ENCODE measurements around the gene SCRN3.
"Not testable (repeated sequence)": the region's sequence is repeated elsewhere in the genome, so short reads cannot be mapped to it uniquely, and the experiment has no call there.

The SCRN3 gene

DNA sequence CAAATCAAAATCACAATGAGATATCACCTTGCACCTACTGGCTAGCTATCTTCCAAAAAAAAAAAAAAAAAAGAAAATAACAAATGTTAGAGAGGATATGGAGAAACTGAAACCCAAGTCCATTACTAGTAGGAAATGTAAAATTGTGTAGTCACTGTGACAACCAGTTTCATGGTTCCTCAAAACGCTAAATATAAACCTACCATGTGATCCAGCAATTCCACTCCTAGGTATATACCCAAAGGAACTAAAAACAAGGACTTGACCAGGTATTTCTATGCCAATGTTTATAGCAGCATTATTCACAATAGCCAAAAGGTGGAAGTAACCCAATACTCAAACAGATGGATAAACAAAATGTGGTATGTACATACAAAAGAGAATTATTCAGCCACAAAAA is 11.7 kb upstream of the SCRN3 start:
- peaks cover 4% of the 10 kb centered on the region for H3K36me3 ChIP-seq (ENCODE audit: control insufficient read depth, insufficient read depth, low read length)
- H3K9ac ChIP-seq (ENCODE audit: low read length), result no peak overlapping the region
- H3K4me1 ChIP-seq (ENCODE audit: control insufficient read depth, insufficient read depth, low read length), result no peaks in the 10 kb centered on the region
- H3K27me3 ChIP-seq (ENCODE audit: control insufficient read depth, insufficient read depth, low read length), result no peaks in the 10 kb centered on the region
- no peak overlapping the region for H3K4me3 ChIP-seq (ENCODE audit: low read length)
- H3K27ac ChIP-seq (ENCODE audit: low read depth, low read length), result no peak overlapping the region

DNA sequence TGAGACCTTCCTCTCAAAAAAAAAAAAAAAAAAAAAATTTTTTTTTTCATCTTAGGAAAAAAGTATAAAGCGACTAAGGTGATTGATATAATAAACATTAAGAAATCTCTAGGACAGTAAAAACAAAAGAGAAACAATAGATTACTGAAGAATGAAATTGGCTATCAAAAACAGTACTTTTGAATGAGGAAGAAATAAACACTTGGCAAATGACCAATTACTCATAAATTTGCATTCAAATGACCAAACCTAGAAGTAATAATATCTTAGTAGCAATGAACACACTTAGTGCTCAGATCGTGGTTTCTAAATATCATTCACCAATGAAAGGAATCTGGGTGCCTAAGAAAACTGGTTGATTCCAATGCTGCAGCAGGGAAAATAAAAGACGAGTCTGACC is 10.3 kb upstream of the SCRN3 start:
- H3K27ac ChIP-seq (ENCODE audit: low read depth, low read length), result no peak overlapping the region
- no peaks in the 10 kb centered on the region for H3K27me3 ChIP-seq (ENCODE audit: control insufficient read depth, insufficient read depth, low read length)
- H3K4me3 ChIP-seq (ENCODE audit: low read length), result no peak overlapping the region
- no peaks in the 10 kb centered on the region for H3K4me1 ChIP-seq (ENCODE audit: control insufficient read depth, insufficient read depth, low read length)
- peaks cover 3% of the 10 kb centered on the region for H3K36me3 ChIP-seq (ENCODE audit: control insufficient read depth, insufficient read depth, low read length)
- H3K9ac ChIP-seq (ENCODE audit: low read length), result no peak overlapping the region

GRCh38 chr2:174388706-174389105 is 6.8 kb upstream of the SCRN3 start:
- H3K27me3 ChIP-seq (ENCODE audit: control insufficient read depth, insufficient read depth, low read length); H3K36me3 ChIP-seq (ENCODE audit: control insufficient read depth, insufficient read depth, low read length); H3K4me1 ChIP-seq (ENCODE audit: control insufficient read depth, insufficient read depth, low read length); H3K27ac ChIP-seq (ENCODE audit: low read depth, low read length); H3K9ac ChIP-seq (ENCODE audit: low read length); H3K4me3 ChIP-seq (ENCODE audit: low read length): not testable (repeated sequence)

DNA sequence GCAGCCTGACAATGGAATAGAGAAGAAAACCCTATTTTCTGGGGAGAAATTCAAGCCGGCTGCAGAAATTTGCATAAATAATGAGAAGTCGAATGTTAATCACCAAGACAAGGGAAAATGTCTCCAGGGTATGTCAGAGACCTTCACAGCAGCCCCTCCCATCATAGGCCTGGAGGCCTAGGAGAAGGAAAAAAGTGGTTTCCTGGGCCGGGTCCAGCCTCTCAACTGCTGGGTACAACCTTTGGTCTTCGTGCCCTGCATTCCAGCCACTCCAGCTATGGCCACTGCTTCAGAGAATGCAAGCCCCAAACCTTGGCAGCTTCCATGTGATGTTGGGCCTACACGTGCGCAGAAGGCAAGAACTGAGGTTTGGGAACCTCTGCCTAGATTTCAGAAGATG is 6.0 kb upstream of the SCRN3 start:
- no peak overlapping the region for H3K27ac ChIP-seq (ENCODE audit: low read depth, low read length)

GRCh38 chr2:174390303-174390702 is 5.2 kb upstream of the SCRN3 start:
- not testable (repeated sequence) for H3K4me3 ChIP-seq (ENCODE audit: low read length)

More for the DNA sequence above, 6.0 kb upstream of the SCRN3 start:
- H3K4me1 ChIP-seq (ENCODE audit: control insufficient read depth, insufficient read depth, low read length), result peaks cover 7% of the 10 kb centered on the region
- H3K9ac ChIP-seq (ENCODE audit: low read length), result no peak overlapping the region
- H3K36me3 ChIP-seq (ENCODE audit: control insufficient read depth, insufficient read depth, low read length), result peaks cover 3% of the 10 kb centered on the region
- no peaks in the 10 kb centered on the region for H3K27me3 ChIP-seq (ENCODE audit: control insufficient read depth, insufficient read depth, low read length)
- no peak overlapping the region for H3K4me3 ChIP-seq (ENCODE audit: low read length)

GRCh38 chr2:174392706-174393105 is 2.8 kb upstream of the SCRN3 start:
- no peak overlapping the region for H3K9ac ChIP-seq (ENCODE audit: low read length)
- no peaks in the 10 kb centered on the region for H3K27me3 ChIP-seq (ENCODE audit: control insufficient read depth, insufficient read depth, low read length)
- H3K4me1 ChIP-seq (ENCODE audit: control insufficient read depth, insufficient read depth, low read length), result peaks cover 14% of the 10 kb centered on the region
- H3K27ac ChIP-seq (ENCODE audit: low read depth, low read length), result no peak overlapping the region
- no peak overlapping the region for H3K4me3 ChIP-seq (ENCODE audit: low read length)
- H3K36me3 ChIP-seq (ENCODE audit: control insufficient read depth, insufficient read depth, low read length), result no peaks in the 10 kb centered on the region

More at GRCh38 chr2:174390303-174390702, 5.2 kb upstream of the SCRN3 start:
- H3K9ac ChIP-seq (ENCODE audit: low read length); H3K27ac ChIP-seq (ENCODE audit: low read depth, low read length); H3K27me3 ChIP-seq (ENCODE audit: control insufficient read depth, insufficient read depth, low read length); H3K36me3 ChIP-seq (ENCODE audit: control insufficient read depth, insufficient read depth, low read length): not testable (repeated sequence)
- peaks cover 10% of the 10 kb centered on the region for H3K4me1 ChIP-seq (ENCODE audit: control insufficient read depth, insufficient read depth, low read length)

DNA sequence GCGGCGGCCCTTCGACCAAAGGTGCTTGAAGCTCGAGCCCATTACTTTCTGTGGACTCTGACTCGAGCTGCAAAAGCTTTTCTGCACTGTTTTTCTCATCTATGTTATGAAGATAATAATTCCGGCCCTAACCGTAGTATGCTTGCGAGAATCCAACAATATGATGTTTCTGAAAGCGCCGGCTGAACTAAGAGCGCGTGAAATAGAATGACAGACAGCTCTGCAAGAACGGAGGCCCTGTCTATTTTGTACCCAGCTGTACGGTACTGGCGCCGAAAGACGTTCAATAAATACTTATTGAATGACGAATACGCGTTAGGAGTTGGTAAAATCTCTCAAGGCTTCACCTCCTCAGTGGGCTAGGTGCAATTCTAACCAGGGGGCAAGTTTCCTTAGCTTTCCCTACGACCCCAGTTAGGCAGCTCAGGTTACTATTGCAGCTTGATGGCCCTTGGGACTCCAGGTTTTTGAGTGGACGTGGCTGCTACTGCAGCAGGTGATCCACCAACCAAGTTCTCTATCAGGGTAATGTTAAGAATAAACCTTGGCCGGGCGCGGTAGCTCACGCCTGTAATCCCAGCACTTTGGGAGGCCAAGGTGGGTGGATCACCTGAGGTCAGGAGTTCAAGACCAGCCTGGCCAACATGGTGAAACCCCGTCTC is 570 bp downstream of the SCRN3 start:
- Histone ChIP-seq H3K27ac (ENCODE audit: low read depth, low read length) (peak overlapping the region; percentile 79), H3K27me3 (ENCODE audit: control insufficient read depth, insufficient read depth, low read length) (no peaks in the 10 kb centered on the region), H3K4me1 (ENCODE audit: control insufficient read depth, insufficient read depth, low read length) (peaks cover 14% of the 10 kb centered on the region), H3K4me3 (ENCODE audit: low read length) (peak overlapping the region; percentile 84), H3K36me3 (ENCODE audit: control insufficient read depth, insufficient read depth, low read length) (no peaks in the 10 kb centered on the region), H3K9ac (ENCODE audit: low read length) (peak overlapping the region; percentile 57)

DNA sequence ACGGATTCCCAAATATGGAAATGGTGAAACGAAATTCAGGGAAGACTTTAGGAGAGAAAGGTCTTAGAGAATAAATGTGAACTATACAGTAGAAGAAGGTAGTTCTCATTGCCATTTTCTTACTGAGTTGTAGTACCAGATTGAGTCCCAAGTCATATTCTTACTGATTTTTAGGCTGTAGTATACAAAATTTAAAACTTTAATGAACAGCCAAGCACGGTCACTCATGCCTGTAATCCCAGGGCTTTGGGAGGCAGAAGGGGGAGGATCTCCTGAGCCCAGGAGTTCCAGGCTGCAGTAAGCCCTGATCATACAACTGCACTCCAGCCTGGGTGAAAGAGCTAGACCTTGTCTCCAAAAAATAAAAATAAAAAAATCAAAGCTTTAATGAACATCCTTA is 2.2 kb downstream of the SCRN3 start:
- H3K27me3 ChIP-seq (ENCODE audit: control insufficient read depth, insufficient read depth, low read length), result no peaks in the 10 kb centered on the region
- no peak overlapping the region for H3K27ac ChIP-seq (ENCODE audit: low read depth, low read length)
- H3K9ac ChIP-seq (ENCODE audit: low read length), result no peak overlapping the region
- peaks cover 14% of the 10 kb centered on the region for H3K4me1 ChIP-seq (ENCODE audit: control insufficient read depth, insufficient read depth, low read length)
- H3K36me3 ChIP-seq (ENCODE audit: control insufficient read depth, insufficient read depth, low read length), result no peaks in the 10 kb centered on the region
- H3K4me3 ChIP-seq (ENCODE audit: low read length), result no peak overlapping the region

DNA sequence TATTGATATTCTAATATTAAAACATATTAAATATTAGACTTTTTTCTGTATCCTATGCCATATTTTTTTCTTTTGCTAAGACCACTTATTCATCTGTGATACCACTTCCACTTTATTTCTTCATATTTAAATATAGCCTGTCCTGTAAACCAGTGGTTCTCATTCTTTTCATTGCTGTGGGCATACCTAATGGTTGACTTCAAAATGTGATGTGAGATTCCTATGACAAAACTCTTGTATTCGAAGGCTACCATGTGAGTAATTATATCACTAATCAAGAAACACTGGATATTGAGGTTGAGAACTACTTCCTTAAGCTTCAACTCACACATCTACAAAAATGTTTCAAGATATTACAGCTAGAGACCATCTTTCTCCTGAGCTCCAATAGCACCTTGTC is 3.6 kb downstream of the SCRN3 start:
- H3K4me3 ChIP-seq (ENCODE audit: low read length), result no peak overlapping the region
- no peak overlapping the region for H3K9ac ChIP-seq (ENCODE audit: low read length)
- H3K27me3 ChIP-seq (ENCODE audit: control insufficient read depth, insufficient read depth, low read length), result no peaks in the 10 kb centered on the region
- peaks cover 9% of the 10 kb centered on the region for H3K4me1 ChIP-seq (ENCODE audit: control insufficient read depth, insufficient read depth, low read length)
- no peaks in the 10 kb centered on the region for H3K36me3 ChIP-seq (ENCODE audit: control insufficient read depth, insufficient read depth, low read length)
- H3K27ac ChIP-seq (ENCODE audit: low read depth, low read length), result no peak overlapping the region

- Histone ChIP-seq H3K4me3 (ENCODE audit: low read length) (no peak overlapping the region), H3K36me3 (ENCODE audit: control insufficient read depth, insufficient read depth, low read length) (no peaks in the 10 kb centered on the region), H3K4me1 (ENCODE audit: control insufficient read depth, insufficient read depth, low read length) (peaks cover 4% of the 10 kb centered on the region), H3K9ac (ENCODE audit: low read length) (no peak overlapping the region), H3K27ac (ENCODE audit: low read depth, low read length) (no peak overlapping the region), H3K27me3 (ENCODE audit: control insufficient read depth, insufficient read depth, low read length) (no peaks in the 10 kb centered on the region)
Observed at GRCh38 chr2:174400853-174401252, 5.3 kb downstream of the SCRN3 start.

- no peak overlapping the region for H3K9ac ChIP-seq (ENCODE audit: low read length)
- no peak overlapping the region for H3K4me3 ChIP-seq (ENCODE audit: low read length)
- H3K27ac ChIP-seq (ENCODE audit: low read depth, low read length), result no peak overlapping the region
- no peaks in the 10 kb centered on the region for H3K4me1 ChIP-seq (ENCODE audit: control insufficient read depth, insufficient read depth, low read length)
- no peaks in the 10 kb centered on the region for H3K27me3 ChIP-seq (ENCODE audit: control insufficient read depth, insufficient read depth, low read length)
- H3K36me3 ChIP-seq (ENCODE audit: control insufficient read depth, insufficient read depth, low read length), result no peaks in the 10 kb centered on the region
Observed at GRCh38 chr2:174403628-174404027, 8.1 kb downstream of the SCRN3 start.

- H3K27me3 ChIP-seq (ENCODE audit: control insufficient read depth, insufficient read depth, low read length); H3K36me3 ChIP-seq (ENCODE audit: control insufficient read depth, insufficient read depth, low read length); H3K4me3 ChIP-seq (ENCODE audit: low read length); H3K27ac ChIP-seq (ENCODE audit: low read depth, low read length); H3K9ac ChIP-seq (ENCODE audit: low read length); H3K4me1 ChIP-seq (ENCODE audit: control insufficient read depth, insufficient read depth, low read length): not testable (repeated sequence)
Observed at GRCh38 chr2:174410039-174410438, 14.5 kb downstream of the SCRN3 start.

DNA sequence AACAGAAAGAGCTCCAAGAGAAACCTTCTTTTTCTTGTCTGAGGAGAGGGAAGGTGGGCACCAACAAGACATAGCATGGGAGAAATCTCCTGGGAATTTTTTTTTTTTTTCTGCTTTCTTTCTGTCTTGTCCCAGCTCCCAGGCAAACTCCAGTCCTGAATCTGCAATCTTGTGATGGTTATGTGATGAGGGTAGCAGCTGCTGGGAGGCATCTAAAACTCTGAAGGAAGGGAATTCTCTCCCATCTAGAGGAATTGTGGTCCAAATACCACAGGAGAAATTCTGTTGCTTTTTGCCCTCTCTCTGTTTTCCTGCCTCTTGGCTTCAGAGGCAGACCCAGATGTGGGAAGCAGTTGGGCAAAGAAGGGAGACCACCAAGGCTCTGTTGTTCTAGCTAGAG is 16.7 kb downstream of the SCRN3 start:
- Histone ChIP-seq H3K36me3 (ENCODE audit: control insufficient read depth, insufficient read depth, low read length) (peaks cover 8% of the 10 kb centered on the region), H3K27ac (ENCODE audit: low read depth, low read length) (no peak overlapping the region), H3K9ac (ENCODE audit: low read length) (no peak overlapping the region), H3K4me1 (ENCODE audit: control insufficient read depth, insufficient read depth, low read length) (no peaks in the 10 kb centered on the region), H3K4me3 (ENCODE audit: low read length) (no peak overlapping the region), H3K27me3 (ENCODE audit: control insufficient read depth, insufficient read depth, low read length) (no peaks in the 10 kb centered on the region)

Data from rectal smooth muscle tissue (tissue), 1 donor.